Measurements from ENCODE around the gene MPHOSPH10. TPM values are rescaled to one million over a fixed set of nuclear protein-coding genes. Genes with fewer than 3 reads are reported as not detected.
"Not testable (repeated sequence)": the region's sequence is repeated elsewhere in the genome, so short reads cannot be mapped to it uniquely, and the experiment has no call there.

Gene MPHOSPH10
- total RNA-seq, 1 experiment from 2014 or later: 30.2 TPM

GRCh38 chr2:71166812-71167211 is 36.4 kb downstream of the MPHOSPH10 start:
- Histone ChIP-seq H3K36me3 (no peaks in the 10 kb centered on the region), H3K9me3 (replicated peaks) (no peaks in the 10 kb centered on the region), H3K4me3 (no peak overlapping the region), H3K27ac (no peak overlapping the region), H3K27me3 (replicated peaks) (no peaks in the 10 kb centered on the region), H3K4me1 (replicated peaks) (no peaks in the 10 kb centered on the region)
- no peak for DNase-seq (ENCODE audit: low read depth in 1 of 2, low spot score in 2 of 2)

- no peaks in the 10 kb centered on the region; the same call in 1 of the 2 replicates for H3K27me3 ChIP-seq (replicated peaks)
- H3K9me3 ChIP-seq (replicated peaks): no peaks in the 10 kb centered on the region
- no peak for DNase-seq (ENCODE audit: low read depth in 1 of 2, low spot score in 2 of 2)
- H3K27ac ChIP-seq: no peak overlapping the region
- H3K4me1 ChIP-seq (replicated peaks): no peaks in the 10 kb centered on the region
- H3K36me3 ChIP-seq: no peaks in the 10 kb centered on the region
- no peak overlapping the region for H3K4me3 ChIP-seq
Measured at GRCh38 chr2:71173096-71173495, 42.7 kb downstream of the MPHOSPH10 start.

DNA sequence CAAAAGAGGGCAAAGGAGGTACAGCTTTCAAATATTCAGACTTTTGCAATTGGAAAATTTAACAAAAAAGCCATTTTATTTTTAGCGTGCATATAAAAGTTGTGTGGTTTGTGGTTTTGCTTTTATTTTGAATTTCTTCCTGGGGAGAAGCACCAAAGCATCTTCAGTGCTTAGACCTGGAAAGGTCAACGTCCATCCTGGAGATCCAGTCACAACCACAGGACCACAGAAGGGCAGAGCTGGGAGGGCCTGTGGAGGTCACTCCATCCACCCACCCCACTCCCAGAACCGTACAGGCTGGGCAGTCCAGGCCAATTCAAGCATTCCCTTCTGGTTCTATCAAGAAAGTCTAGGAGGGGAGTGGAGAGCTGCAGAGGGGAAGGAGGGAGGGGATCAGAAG is 43.8 kb downstream of the MPHOSPH10 start:
- DNase-seq (ENCODE audit: low read depth in 1 of 2, low spot score in 2 of 2): no peak
- Histone ChIP-seq H3K9me3 (replicated peaks) (no peaks in the 10 kb centered on the region), H3K27ac (no peak overlapping the region), H3K4me3 (no peak overlapping the region), H3K36me3 (no peaks in the 10 kb centered on the region), H3K4me1 (replicated peaks) (no peaks in the 10 kb centered on the region), H3K27me3 (replicated peaks) (no peaks in the 10 kb centered on the region; the same call in none of the 2 replicates)

GRCh38 chr2:71178836-71179235 is 48.4 kb downstream of the MPHOSPH10 start:
- not testable (repeated sequence) for DNase-seq (ENCODE audit: low read depth in 1 of 2, low spot score in 2 of 2); H3K27me3 ChIP-seq (replicated peaks); H3K27ac ChIP-seq; H3K4me3 ChIP-seq; H3K9me3 ChIP-seq (replicated peaks); H3K4me1 ChIP-seq (replicated peaks); H3K36me3 ChIP-seq

DNA sequence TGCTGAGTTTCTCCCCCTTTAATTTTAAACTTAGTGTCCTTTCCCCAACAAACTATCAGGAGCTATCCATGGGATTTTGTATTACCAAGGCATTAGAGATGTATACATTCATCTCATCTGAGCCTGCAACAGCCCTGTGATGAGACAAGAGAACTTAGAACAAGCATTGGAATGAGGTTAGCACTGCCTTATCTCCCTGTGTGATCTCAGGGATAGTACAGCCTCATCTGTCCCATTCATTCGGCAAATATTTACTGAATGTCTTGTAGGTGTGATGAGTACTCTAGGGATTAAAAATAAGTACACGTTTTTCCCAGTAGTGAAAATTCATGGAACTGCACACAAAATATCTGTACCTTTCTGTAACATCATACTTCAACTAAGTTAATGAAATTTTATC is 50.9 kb downstream of the MPHOSPH10 start:
- Histone ChIP-seq H3K4me3 (no peak overlapping the region), H3K27me3 (replicated peaks) (peaks cover 6% of the 10 kb centered on the region), H3K27ac (no peak overlapping the region), H3K36me3 (no peaks in the 10 kb centered on the region), H3K4me1 (replicated peaks) (no peaks in the 10 kb centered on the region), H3K9me3 (replicated peaks) (no peaks in the 10 kb centered on the region)
- no peak for DNase-seq (ENCODE audit: low read depth in 1 of 2, low spot score in 2 of 2)

DNA sequence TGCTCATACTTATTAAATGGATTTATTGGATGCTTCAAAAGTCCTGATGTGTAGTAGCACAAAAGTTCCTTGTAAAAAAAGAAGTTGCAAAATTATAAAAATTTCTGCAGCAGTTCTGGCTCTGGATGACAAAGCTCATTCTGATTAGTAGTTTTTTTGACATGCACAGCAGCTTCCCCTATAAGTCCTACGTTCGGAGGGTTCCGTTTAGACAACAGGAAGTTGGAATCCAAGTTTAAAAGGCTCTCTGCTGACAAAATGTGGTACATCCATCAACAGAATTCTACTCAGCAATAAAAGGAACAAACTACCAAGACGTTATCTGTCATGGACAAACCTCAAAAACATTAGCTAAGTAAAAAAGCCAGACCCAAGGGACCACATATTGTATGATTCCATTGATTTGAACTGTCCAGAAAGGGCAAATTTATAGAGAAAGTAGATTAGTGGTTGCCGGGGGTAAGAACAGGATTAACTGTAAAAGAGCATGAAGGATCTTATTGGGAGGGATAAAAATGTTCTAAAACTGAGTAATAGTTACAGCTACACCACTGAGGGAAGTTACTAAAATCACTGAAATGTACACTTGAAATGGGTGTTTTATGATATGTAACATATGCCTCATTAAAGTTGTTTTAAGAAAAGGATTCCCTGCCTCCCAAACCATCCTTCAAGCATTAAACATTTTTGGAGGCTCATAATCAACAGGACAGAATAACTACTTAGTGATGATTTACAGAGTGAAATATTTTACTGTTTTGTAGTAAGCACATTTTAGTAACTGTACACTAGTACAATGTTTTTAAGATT is 53.1 kb downstream of the MPHOSPH10 start:
- H3K4me3 ChIP-seq; H3K4me1 ChIP-seq (replicated peaks); H3K36me3 ChIP-seq; H3K9me3 ChIP-seq (replicated peaks); H3K27ac ChIP-seq; H3K27me3 ChIP-seq (replicated peaks); DNase-seq (ENCODE audit: low read depth in 1 of 2, low spot score in 2 of 2): not testable (repeated sequence)

DNA sequence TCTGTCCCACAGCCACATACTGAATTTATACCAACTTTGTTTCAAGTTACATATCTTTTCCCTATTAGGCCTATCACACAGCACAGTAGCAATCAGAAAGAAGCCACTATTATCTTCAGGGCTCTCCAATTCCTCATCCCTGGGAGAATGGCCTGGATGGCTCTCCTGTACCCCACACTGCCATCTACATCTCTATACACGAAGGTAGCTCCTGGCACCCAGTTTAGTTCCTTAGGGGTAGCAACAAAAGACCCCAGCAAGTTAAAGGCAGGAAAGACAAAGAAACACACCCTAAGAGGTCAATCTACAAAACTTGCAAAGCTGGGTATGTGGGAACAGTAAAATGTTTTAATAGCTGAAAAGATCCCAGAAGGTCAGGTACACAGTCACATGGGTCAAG is 56.5 kb downstream of the MPHOSPH10 start:
- Histone ChIP-seq H3K4me1 (replicated peaks) (no peaks in the 10 kb centered on the region), H3K9me3 (replicated peaks) (no peaks in the 10 kb centered on the region), H3K27ac (no peak overlapping the region), H3K36me3 (no peaks in the 10 kb centered on the region), H3K27me3 (replicated peaks) (peaks cover 12% of the 10 kb centered on the region; the same call in 1 of the 2 replicates), H3K4me3 (no peak overlapping the region)
- DNase-seq (ENCODE audit: low read depth in 1 of 2, low spot score in 2 of 2): no peak

GRCh38 chr2:71187589-71187988 is 57.2 kb downstream of the MPHOSPH10 start:
- Histone ChIP-seq H3K27me3 (replicated peaks) (peaks cover 7% of the 10 kb centered on the region; the same call in 1 of the 2 replicates), H3K9me3 (replicated peaks) (no peaks in the 10 kb centered on the region), H3K4me3 (no peak overlapping the region), H3K4me1 (replicated peaks) (no peaks in the 10 kb centered on the region), H3K36me3 (no peaks in the 10 kb centered on the region), H3K27ac (no peak overlapping the region)
- DNase-seq (ENCODE audit: low read depth in 1 of 2, low spot score in 2 of 2): no peak

DNA sequence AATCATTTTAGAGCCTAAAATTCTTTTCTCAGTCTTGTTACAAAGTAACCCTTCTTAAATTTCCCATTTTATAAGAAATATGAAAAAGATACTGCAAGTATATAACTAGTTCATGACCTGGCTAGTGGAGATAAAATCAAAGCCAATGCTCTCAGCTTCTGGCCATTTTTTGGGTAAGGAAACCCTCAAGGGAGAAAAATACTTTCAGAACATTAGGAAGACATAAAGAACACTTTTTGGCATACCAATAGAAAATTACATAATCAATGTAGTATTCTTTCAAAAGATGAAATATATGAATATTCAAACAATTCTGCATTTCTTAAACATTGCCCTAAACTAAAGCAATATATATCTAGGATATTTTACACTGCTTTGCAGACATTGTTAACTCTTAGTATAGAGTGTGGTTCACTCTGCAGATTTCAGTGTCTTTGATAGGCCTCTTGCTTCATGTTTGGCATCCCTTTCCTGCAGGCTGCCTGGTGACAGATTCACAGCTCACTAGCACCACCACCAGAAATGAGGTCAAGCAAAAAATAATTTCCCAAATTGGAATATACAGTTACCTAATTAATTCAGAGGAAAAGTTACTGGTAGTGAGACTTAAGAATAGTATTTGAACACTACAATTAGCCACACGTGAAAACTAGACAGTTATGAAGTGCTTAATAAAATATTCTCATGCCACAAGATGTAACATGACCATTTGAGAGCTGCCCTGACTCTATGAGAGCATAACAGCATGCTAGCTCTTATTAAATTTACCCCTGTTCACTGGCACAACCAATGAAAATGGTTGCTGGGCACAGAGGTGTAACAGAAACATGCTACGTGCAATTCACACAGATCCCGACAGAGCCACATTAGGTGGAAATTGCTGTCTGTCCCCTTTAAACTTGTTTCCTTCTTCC is 60.5 kb downstream of the MPHOSPH10 start:
- Histone ChIP-seq H3K27ac (no peak overlapping the region), H3K4me3 (no peak overlapping the region), H3K4me1 (replicated peaks) (no peaks in the 10 kb centered on the region), H3K36me3 (no peaks in the 10 kb centered on the region), H3K9me3 (replicated peaks) (no peaks in the 10 kb centered on the region), H3K27me3 (replicated peaks) (peaks cover 7% of the 10 kb centered on the region; the same call in 1 of the 2 replicates)
- no peak for DNase-seq (ENCODE audit: low read depth in 1 of 2, low spot score in 2 of 2)

DNA sequence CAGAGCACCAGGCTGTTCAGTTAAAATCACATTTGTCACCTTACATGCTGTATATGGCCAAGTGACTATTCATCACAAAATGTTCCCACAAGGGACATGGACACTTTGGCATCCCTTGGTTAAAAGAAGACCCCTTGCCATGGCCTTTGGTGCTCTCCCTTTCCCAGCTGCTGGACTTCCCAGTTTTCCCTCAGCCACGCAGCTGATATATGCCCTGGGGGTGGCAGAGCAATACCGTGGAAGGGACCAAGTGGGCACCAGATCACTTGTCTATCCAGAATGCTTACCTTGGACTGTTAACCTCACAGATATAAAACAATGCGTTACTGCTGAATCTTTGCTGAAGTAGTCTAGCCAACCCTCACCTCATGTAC is 61.1 kb downstream of the MPHOSPH10 start:
- H3K27me3 ChIP-seq (replicated peaks): peaks cover 7% of the 10 kb centered on the region; the same call in 1 of the 2 replicates
- no peaks in the 10 kb centered on the region for H3K9me3 ChIP-seq (replicated peaks)
- H3K36me3 ChIP-seq: no peaks in the 10 kb centered on the region
- H3K4me1 ChIP-seq (replicated peaks): no peaks in the 10 kb centered on the region
- DNase-seq (ENCODE audit: low read depth in 1 of 2, low spot score in 2 of 2): no peak
- no peak overlapping the region for H3K27ac ChIP-seq
- H3K4me3 ChIP-seq: no peak overlapping the region

Other genes starting within 250 kb of the MPHOSPH10 start
- not detected in 2 replicates for gene VAX2, start 230.1 kb upstream of the MPHOSPH10 start, total RNA-seq (2014; rRNA removed; shearing (Covaris generic))
- not detected in 2 replicates for gene ATP6V1B1, start 194.7 kb upstream of the MPHOSPH10 start, total RNA-seq (2014; rRNA removed; shearing (Covaris generic))
- gene ANKRD53, start 152.0 kb upstream of the MPHOSPH10 start, total RNA-seq (2014; rRNA removed; shearing (Covaris generic)): not detected in 2 replicates
- 19.1 and 50.5 TPM in 2 replicates for gene TEX261, start 135.8 kb upstream of the MPHOSPH10 start, total RNA-seq (2014; rRNA removed; shearing (Covaris generic))
- gene NAGK, start 62.0 kb upstream of the MPHOSPH10 start, total RNA-seq (2014; rRNA removed; shearing (Covaris generic)): 35.8 and 48.0 TPM in 2 replicates
- gene MCEE, start 405 bp upstream of the MPHOSPH10 start, total RNA-seq (2014; rRNA removed; shearing (Covaris generic)): 6.2 and 9.6 TPM in 2 replicates
- gene PAIP2B, start 96.5 kb downstream of the MPHOSPH10 start, total RNA-seq (2014; rRNA removed; shearing (Covaris generic)): 0.25 and 0.34 TPM in 2 replicates
- 98.4 and 99.7 TPM in 2 replicates for gene ZNF638, start 201.1 kb downstream of the MPHOSPH10 start, total RNA-seq (2014; rRNA removed; shearing (Covaris generic))

Measured in SJSA1 (cell line).